ENCODE data around the gene EFCAB9.
"Not testable (repeated sequence)": the region's sequence is repeated elsewhere in the genome, so short reads cannot be mapped to it uniquely, and the experiment has no call there.

EFCAB9 gene

GRCh38 chr5:172188893-172189692 is 4.9 kb upstream of the EFCAB9 start:
- no peak for DNase-seq

DNA sequence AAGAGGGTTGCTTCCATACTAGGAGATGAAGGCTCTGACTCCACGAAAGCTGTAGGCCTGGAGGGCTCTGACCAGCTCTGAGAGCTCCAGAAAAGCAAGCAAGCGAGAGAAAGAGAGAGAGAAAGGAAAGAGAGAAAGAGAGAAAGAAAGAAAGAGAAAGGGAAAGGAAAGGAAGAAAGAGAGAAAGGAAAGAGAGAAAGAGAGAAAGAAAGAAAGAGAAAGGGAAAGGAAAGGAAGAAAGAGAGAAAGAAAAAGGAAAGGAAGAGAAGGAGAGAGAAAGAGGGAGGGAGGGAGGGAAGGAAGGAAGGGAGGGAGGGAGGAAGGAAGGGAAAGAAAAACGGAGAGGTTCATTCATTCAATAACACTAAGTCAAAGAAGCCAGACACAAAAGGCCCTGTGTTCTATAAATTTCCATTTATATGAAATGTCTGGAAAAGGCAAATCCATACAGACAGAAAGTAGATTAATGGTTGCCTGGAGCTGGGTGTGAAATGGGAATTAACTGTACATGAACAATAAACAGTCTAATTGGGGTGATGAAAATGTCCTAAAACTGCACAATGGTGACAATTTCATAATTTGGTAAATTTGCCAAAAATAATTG is 4.2 kb upstream of the EFCAB9 start:
- DNase-seq: no peak

GRCh38 chr5:172194985-172195774 is 1.2 kb downstream of the EFCAB9 start:
- DNase-seq: no peak

GRCh38 chr5:172197775-172198174 is 3.8 kb downstream of the EFCAB9 start:
- not testable (repeated sequence) for DNase-seq

- no peak for DNase-seq
Measured at GRCh38 chr5:172199446-172199845, 5.5 kb downstream of the EFCAB9 start.

DNA sequence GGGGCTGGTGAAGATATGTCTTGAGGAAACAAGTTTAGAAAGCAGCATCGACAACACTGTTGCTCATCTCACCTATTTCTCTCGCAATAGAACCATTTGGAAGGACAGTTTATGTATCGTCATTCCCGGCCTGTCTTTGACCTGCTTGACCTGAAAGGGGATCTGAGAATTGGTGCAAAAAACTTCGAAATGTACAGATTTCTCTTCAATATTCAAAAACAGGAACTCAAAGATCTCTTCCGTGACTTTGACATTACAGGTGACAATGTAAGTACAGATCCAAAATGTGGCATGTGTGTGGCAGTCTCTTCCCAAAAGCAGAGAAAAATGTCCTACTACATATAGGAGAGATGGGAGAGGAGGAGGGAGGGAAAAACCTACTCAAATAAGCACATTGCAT is 6.5 kb downstream of the EFCAB9 start:
- no peak for DNase-seq

DNA sequence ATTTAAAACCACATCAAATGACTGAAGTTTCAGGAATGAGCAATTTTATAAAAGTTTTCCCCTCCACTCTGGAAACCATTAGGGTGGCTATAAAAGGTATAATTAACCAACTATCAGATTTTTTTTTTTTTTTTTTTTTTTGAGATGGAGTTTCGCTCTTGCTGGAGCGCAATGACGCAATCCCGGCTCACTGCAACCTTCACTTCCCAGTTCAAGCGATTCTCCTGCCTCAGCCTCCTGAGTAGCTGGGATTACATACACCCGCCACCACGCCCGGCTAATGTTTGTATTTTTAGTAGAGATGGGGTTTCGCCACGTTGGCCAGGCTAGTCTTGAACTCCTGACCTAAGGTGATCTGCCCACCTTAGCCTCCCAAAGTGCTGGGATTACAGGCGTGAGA is 12.0 kb downstream of the EFCAB9 start:
- DNase-seq: not testable (repeated sequence)

GRCh38 chr5:172207511-172207910 is 13.5 kb downstream of the EFCAB9 start:
- no peak for DNase-seq

- DNase-seq: no peak
Measured at GRCh38 chr5:172209714-172210113, 15.7 kb downstream of the EFCAB9 start.

GRCh38 chr5:172211676-172212075 is 17.7 kb downstream of the EFCAB9 start:
- DNase-seq: no peak

GRCh38 chr5:172213126-172213525 is 19.2 kb downstream of the EFCAB9 start:
- DNase-seq: no peak

GRCh38 chr5:172216345-172216744 is 22.4 kb downstream of the EFCAB9 start:
- DNase-seq: no peak

- no peak for DNase-seq
Measured at GRCh38 chr5:172219296-172219695, 25.3 kb downstream of the EFCAB9 start.

- DNase-seq: no peak
Measured at GRCh38 chr5:172223901-172224873, 30.2 kb downstream of the EFCAB9 start.

DNA sequence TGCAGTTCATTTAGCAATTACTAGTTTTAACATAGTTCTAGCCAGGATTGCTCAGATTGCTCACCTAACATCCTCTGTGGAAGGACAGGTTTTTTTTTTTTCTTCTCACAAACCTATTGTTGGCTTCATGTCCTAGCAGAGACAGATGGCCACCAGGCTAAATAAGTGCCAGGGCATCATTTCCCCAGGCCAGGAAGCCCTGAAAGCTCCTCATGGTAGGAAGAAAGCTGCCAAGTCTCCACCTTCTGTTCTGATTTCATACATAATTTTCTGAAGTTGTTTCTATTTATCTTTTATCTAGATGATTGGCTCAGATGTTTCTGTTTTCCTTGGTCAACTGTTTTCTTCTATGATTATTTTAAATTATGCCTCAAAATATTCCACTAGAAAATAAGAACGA is 31.0 kb downstream of the EFCAB9 start:
- no peak for DNase-seq

- DNase-seq: no peak
Measured at GRCh38 chr5:172229904-172230303, 35.9 kb downstream of the EFCAB9 start.

DNA sequence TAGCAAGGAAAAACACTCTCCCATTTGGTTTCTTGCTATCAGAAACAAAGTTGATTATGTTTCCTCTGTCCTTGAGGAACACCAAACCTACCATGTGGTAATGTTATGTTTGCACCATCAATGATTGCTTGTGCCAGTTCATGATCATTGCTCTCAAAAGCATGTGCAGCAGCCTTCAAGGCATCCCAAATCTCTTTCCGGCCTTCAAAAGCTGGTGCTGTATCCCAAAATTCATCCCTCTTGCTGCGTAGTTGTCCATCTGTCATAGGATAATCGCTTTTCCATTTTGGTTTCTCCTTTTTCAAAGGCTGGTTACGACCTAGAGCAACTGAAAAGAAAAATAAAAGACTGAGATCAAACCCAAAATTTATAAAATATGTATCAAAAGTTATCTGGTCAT is 40.1 kb downstream of the EFCAB9 start:
- DNase-seq: no peak

DNA sequence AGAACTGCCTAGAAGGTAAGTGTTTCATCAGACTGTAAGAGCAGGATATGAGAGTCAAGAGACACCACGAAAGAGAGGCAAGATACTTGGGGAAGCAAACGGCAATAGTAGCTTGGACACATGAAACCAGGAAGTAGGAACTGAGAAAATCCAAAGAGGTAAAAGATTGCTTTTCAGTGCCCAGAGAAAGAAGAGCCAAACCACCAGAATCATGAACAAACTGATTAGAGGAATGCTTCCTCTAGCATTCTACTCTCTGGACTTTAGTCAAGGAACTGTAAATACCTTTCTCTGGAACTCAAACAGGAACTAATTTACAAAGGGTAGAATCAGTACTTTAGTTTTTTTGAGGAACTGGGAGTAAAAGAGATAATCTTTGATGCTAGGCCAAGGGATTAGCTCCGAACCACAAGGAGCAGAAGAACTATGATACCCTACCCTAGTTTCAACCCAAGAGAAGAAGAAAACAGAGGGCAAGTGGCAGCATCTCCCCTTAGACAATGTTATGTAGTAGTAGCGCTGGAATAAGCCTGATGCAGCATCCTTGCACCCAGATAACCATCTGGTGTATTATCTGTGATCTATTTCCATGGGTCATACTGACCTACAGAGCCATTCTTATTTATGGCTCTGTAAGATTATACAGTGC is 41.3 kb downstream of the EFCAB9 start:
- no peak for DNase-seq

- no peak for DNase-seq
Measured at GRCh38 chr5:172235827-172236736, 42.1 kb downstream of the EFCAB9 start.

GRCh38 chr5:172238334-172238733 is 44.4 kb downstream of the EFCAB9 start:
- DNase-seq: no peak

GRCh38 chr5:172243302-172243701 is 49.3 kb downstream of the EFCAB9 start:
- no peak for DNase-seq
